HL-60 (cell line): ENCODE data around the gene C17orf78.

ENCODE experiments used
- DNase-seq, 2 experiments: peaks; one replicate each; pipeline ENCODE4 v3.0.0-alpha.2; 2010 to 2020; ENCODE audit warnings: low read depth in 1 of 2, low spot score in 1 of 2
- H3K27ac ChIP-seq: fragments of 250-450 bp; sonication (Bioruptor Pico); replicated peaks from 2 replicates; pipeline ENCODE4 v1.5.1; 2020; ENCODE audit warnings: mild to moderate bottlenecking, moderate library complexity
- H3K27me3 ChIP-seq: fragments of 250-450 bp; sonication (Bioruptor Pico); 2 replicates; pipeline ENCODE4 v1.5.1; 2021; ENCODE audit warnings: mild to moderate bottlenecking, moderate library complexity; ENCODE audit not compliant: insufficient read depth, poor library complexity, severe bottlenecking
- H3K4me3 ChIP-seq: replicated peaks from 2 replicates; pipeline ENCODE4 v1.5.1; 2011; ENCODE audit warnings: mild to moderate bottlenecking, control low read depth, low read length; ENCODE audit not compliant: insufficient read depth
- GABPA ChIP-seq: IDR thresholded peaks from 2 replicates; pipeline ENCODE4 v1.6.1; 2012; ENCODE audit warnings: low read depth
- POLR2AphosphoS5 ChIP-seq: IDR thresholded peaks from 2 replicates; pipeline ENCODE4 v1.6.1; 2012; ENCODE audit warnings: low read depth
- SPI1 ChIP-seq: IDR thresholded peaks from 2 replicates; pipeline ENCODE4 v1.6.1; 2012; ENCODE audit warnings: low read depth, mild to moderate bottlenecking, borderline replicate concordance
- TF ChIP-seq, protein P1 (sequence below): IDR thresholded peaks from 2 replicates; pipeline ENCODE4 v1.6.1; 2012; ENCODE audit warnings: low read depth; ENCODE audit not compliant: insufficient replicate concordance
- TF ChIP-seq, protein P2 (sequence below): IDR thresholded peaks from one replicate; pipeline ENCODE4 v1.5.1; 2011; ENCODE audit warnings: low read length, control low read depth, inconsistent platforms; ENCODE audit not compliant: insufficient read depth

Gene C17orf78

DNA sequence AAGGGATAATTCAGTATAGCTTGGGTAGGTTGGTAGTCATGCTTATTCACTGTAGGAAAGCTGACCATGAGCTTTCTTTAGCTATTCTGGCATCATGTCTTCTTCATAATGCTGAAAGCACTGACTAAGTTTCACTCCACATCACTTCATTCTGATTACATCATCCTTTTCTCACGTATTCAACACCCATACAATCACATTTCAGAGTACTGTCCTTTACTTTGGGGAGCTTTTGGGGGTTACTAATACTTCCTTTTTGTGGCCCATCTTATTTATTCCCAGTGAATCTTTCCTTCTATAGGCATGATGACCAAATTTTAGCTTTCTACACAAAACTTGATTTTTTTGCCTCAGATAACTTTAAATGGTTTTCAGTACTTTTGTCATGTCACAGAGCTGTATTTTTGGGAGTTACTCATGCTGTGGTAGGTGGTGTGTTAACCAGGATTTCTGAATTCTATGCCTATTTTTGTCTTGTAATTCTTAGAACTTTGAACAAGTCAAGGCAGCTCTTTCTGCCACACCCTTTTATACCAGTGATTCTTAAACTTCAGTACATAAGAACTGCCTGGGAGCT, 54.4 kb downstream of the C17orf78 start:
- H3K4me3 ChIP-seq: no peak overlapping the region
- TF ChIP-seq POLR2AphosphoS5 (no peak), GABPA (no peak), SPI1 (no peak)
- TF ChIP-seq, protein P1, sequence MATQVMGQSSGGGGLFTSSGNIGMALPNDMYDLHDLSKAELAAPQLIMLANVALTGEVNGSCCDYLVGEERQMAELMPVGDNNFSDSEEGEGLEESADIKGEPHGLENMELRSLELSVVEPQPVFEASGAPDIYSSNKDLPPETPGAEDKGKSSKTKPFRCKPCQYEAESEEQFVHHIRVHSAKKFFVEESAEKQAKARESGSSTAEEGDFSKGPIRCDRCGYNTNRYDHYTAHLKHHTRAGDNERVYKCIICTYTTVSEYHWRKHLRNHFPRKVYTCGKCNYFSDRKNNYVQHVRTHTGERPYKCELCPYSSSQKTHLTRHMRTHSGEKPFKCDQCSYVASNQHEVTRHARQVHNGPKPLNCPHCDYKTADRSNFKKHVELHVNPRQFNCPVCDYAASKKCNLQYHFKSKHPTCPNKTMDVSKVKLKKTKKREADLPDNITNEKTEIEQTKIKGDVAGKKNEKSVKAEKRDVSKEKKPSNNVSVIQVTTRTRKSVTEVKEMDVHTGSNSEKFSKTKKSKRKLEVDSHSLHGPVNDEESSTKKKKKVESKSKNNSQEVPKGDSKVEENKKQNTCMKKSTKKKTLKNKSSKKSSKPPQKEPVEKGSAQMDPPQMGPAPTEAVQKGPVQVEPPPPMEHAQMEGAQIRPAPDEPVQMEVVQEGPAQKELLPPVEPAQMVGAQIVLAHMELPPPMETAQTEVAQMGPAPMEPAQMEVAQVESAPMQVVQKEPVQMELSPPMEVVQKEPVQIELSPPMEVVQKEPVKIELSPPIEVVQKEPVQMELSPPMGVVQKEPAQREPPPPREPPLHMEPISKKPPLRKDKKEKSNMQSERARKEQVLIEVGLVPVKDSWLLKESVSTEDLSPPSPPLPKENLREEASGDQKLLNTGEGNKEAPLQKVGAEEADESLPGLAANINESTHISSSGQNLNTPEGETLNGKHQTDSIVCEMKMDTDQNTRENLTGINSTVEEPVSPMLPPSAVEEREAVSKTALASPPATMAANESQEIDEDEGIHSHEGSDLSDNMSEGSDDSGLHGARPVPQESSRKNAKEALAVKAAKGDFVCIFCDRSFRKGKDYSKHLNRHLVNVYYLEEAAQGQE: no peak
- TF ChIP-seq, protein P2, sequence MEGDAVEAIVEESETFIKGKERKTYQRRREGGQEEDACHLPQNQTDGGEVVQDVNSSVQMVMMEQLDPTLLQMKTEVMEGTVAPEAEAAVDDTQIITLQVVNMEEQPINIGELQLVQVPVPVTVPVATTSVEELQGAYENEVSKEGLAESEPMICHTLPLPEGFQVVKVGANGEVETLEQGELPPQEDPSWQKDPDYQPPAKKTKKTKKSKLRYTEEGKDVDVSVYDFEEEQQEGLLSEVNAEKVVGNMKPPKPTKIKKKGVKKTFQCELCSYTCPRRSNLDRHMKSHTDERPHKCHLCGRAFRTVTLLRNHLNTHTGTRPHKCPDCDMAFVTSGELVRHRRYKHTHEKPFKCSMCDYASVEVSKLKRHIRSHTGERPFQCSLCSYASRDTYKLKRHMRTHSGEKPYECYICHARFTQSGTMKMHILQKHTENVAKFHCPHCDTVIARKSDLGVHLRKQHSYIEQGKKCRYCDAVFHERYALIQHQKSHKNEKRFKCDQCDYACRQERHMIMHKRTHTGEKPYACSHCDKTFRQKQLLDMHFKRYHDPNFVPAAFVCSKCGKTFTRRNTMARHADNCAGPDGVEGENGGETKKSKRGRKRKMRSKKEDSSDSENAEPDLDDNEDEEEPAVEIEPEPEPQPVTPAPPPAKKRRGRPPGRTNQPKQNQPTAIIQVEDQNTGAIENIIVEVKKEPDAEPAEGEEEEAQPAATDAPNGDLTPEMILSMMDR: no peak
- no peak for DNase-seq
- no peak overlapping the region for H3K27ac ChIP-seq
- H3K27me3 ChIP-seq: no peaks in the 10 kb centered on the region

DNA sequence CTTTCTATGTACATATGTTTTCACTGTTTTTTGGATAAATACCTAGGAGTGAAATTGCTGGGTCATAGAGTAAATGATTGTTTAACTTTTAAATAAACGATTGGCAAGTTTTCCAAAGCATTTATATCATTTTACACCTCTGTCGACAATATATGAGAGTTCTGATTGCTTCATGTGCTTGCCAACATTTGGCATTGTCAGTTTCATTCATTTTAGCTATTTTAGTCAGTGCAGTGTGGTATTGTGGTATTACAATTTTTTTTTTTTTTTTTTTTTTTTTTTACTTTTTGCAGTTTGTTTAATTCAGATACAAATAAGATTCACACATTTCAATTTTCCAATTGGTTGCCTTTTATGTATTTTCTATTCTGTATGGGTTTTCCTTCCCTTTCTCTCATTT, 56.9 kb downstream of the C17orf78 start:
- TF ChIP-seq, protein P1: no peak
- TF ChIP-seq POLR2AphosphoS5 (no peak), GABPA (no peak), SPI1 (no peak)
- TF ChIP-seq, protein P2: no peak
- no peak overlapping the region for H3K4me3 ChIP-seq
- H3K27me3 ChIP-seq: no peaks in the 10 kb centered on the region
- H3K27ac ChIP-seq: no peak overlapping the region
- no peak for DNase-seq

DNA sequence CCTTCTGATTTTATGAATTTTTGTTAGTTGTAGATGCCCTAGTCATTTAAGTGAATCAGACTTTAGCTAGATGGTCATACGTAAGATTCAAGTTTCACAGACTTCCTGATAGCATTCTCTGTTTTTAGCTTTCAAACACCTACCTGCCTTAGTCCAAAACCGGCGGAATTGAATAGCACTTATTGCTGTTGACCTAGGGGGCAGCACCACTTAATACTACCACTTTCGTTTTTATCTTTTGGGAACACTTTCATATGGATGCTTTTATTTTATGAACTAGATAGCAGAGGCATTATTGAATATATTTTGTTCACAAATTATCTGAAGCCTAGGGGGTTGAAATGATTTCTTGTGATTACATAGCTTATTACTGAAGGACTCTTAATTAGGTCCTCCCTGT, 62.4 kb downstream of the C17orf78 start:
- no peak overlapping the region for H3K27ac ChIP-seq
- no peaks in the 10 kb centered on the region for H3K27me3 ChIP-seq
- H3K4me3 ChIP-seq: no peak overlapping the region
- DNase-seq: no peak
- TF ChIP-seq SPI1: no peak
- TF ChIP-seq GABPA: no peak

DNA sequence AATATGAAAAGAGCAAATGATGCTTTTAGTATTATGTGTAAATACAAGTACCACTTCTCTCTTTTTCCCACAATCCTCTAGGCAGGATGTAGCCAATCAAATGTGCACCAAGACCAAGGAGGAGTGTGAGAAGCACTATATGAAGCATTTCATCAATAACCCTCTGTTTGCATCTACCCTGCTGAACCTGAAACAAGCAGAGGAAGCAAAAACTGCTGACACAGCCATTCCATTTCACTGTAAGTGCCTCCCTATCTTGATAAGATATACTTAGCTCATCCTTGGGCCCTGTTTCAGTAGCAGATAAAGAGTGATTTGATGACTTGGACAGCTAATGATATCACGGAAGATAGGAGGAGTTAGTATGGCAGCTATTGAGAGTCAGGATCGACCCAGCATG, 64.6 kb downstream of the C17orf78 start:
- TF ChIP-seq SPI1 (no peak), POLR2AphosphoS5 (no peak), GABPA (no peak)
- TF ChIP-seq, protein P1: no peak
- TF ChIP-seq, protein P2: no peak
- no peak overlapping the region for H3K4me3 ChIP-seq
- H3K27me3 ChIP-seq: no peaks in the 10 kb centered on the region
- no peak for DNase-seq
- no peak overlapping the region for H3K27ac ChIP-seq
